ENCODE measurements around the gene GRAMD1C. TPM values are rescaled to one million over a fixed set of nuclear protein-coding genes. Genes with fewer than 3 reads are reported as not detected.

Gene GRAMD1C
- total and polyA plus RNA-seq, 2 donors (not counting 3 experiments of a cell fraction or from before 2014, with no cell fraction given) = 7.0 to 24.0 TPM

DNA sequence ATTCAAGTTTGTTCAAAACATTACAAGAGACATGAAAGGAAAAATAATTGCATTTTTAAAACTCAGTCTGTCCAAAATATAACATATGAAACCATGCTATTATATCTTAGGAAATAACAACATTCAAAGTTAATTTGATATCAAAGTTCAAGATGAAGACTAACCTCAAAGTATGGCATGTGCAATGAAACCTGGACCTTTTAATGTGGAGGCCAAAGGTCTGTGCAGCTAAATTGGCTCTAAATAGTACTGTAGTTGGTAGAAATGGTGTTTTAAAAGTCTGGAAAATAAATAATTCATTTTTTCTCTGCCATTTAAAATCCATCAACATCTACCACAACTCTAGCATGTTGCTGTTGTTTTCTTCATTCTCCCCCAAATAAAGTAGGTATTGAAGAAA lies 8.7 kb downstream of the GRAMD1C start:
- H3K9me3 ChIP-seq (replicated peaks; ENCODE audit: control insufficient read depth, insufficient read depth, low read length) = no peaks in the 10 kb centered on the region
- H3K4me1 ChIP-seq (ENCODE audit: control insufficient read depth, extremely low read depth, insufficient read depth, low read length) = no peaks in the 10 kb centered on the region
- DNase-seq (ENCODE audit: low read depth, low spot score) (no peak), FAIRE-seq (no peak)
- no TSS peak for BruUV-seq (replicated peaks)
- H2AFZ ChIP-seq (ENCODE audit: low read depth, low read length) = no peak overlapping the region
- no peaks in the 10 kb centered on the region for H3K27me3 ChIP-seq (ENCODE audit: control insufficient read depth in 2 of 2, insufficient read depth in 2 of 2, low read length in 2 of 2)
- H3K79me2 ChIP-seq (ENCODE audit: control insufficient read depth, insufficient read depth, low read length) = no peaks in the 10 kb centered on the region
- POLR2A ChIA-PET = no interaction called here
- CTCF ChIA-PET = interaction anchor here (0.9 to 5.5 kb wide), 6 partner anchors 66 to 571 kb away, joined by 3 to 113 read pairs (median 6); no protein-coding TSS in a partner anchor
- intact Hi-C loops (cut with micrococcal nuclease) (loop anchor here (10.0 kb wide), 2 partner anchors 448 to 568 kb away; partner anchors contain the start of gene TIGIT), dilution Hi-C loops (cut with MboI; ENCODE audit: extremely low pct_ligation_motif_present, low sequenced_read_pairs) (no loop called here)
- no peak overlapping the region for H3K4me3 ChIP-seq (replicated peaks in 1 of 3; ENCODE audit: insufficient read depth in 1 of 3, low read depth in 1 of 3, low read length in 3 of 3)
- no peaks in the 10 kb centered on the region for H3K9me1 ChIP-seq (replicated peaks; ENCODE audit: control insufficient read depth, extremely low read depth, insufficient read depth, low read length)
- H3K9ac ChIP-seq (replicated peaks; ENCODE audit: extremely low read depth, insufficient read depth, low read length) = no peak overlapping the region
- TF ChIP-seq EZH2 (IDR thresholded peaks at IDR 0.05; ENCODE audit: borderline replicate concordance, low read depth, low read length, severe bottlenecking) = no peak
- TF ChIP-seq, protein P1, sequence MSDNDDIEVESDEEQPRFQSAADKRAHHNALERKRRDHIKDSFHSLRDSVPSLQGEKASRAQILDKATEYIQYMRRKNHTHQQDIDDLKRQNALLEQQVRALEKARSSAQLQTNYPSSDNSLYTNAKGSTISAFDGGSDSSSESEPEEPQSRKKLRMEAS (IDR thresholded peaks at IDR 0.05; ENCODE audit: insufficient read depth, insufficient read length) = no peak
- TF ChIP-seq JUN (IDR thresholded peaks at IDR 0.05; ENCODE audit: borderline replicate concordance, insufficient read depth, insufficient read length, low read depth) = no peak
- no peak for TF ChIP-seq POLR2AphosphoS5 (IDR thresholded peaks at IDR 0.05; ENCODE audit: insufficient read depth, low read depth, low read length)
- H4K20me1 ChIP-seq (replicated peaks; ENCODE audit: control insufficient read depth, extremely low read depth, insufficient read depth, low read length) = peaks cover 2% of the 10 kb centered on the region
- no peaks in the 10 kb centered on the region for H3K36me3 ChIP-seq (ENCODE audit: control insufficient read depth in 2 of 2, extremely low read depth in 1 of 2, insufficient read depth in 2 of 2, low read length in 2 of 2)
- no peak overlapping the region for H3K4me2 ChIP-seq (ENCODE audit: insufficient read depth, low read length)
- no peak overlapping the region for H3K27ac ChIP-seq (ENCODE audit: insufficient read depth, low read depth, low read length)

DNA sequence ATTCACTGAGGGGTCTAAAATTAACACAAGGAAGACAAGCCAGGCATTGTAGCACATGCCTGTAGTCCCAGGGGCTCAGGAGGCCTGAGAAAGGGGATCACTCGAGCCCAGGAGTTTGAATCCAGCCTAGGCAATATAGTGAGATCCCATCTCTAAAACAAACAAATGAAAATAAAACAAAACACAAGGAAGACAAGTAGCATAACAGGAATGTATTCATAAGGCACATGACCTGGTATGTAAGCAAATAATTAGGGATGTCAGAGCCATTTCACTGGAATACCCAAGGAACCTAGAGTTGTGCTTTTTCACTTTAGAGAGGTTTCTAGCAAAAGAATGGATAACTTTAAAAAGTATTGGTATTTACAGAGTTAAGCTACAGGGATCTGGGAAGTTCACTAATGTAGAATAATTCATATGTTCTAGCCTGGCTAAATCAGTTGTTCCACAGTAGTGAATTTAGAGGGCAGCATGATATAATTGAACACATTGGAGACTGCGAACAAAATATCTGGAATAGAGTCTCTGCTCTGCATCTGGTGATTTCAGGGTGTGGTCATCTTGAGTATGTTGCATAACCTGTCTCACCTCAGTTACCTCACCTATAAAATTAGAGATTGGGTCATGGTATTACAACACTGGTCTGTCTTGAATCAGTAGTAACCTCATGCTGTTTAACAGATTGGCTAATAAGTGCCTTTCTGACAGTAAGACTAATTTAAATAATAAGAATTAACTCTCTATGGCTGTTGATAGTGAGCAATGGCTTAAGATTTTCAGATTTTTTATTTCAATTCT lies 9.3 kb downstream of the GRAMD1C start:
- Histone ChIP-seq H3K4me1 (ENCODE audit: control insufficient read depth, extremely low read depth, insufficient read depth, low read length) (no peaks in the 10 kb centered on the region), H3K79me2 (ENCODE audit: control insufficient read depth, insufficient read depth, low read length) (no peaks in the 10 kb centered on the region), H3K27me3 (ENCODE audit: control insufficient read depth in 2 of 2, insufficient read depth in 2 of 2, low read length in 2 of 2) (no peaks in the 10 kb centered on the region), H3K36me3 (ENCODE audit: control insufficient read depth in 2 of 2, extremely low read depth in 1 of 2, insufficient read depth in 2 of 2, low read length in 2 of 2) (no peaks in the 10 kb centered on the region), H3K9ac (replicated peaks; ENCODE audit: extremely low read depth, insufficient read depth, low read length) (no peak overlapping the region), H3K27ac (ENCODE audit: insufficient read depth, low read depth, low read length) (no peak overlapping the region), H3K9me3 (replicated peaks; ENCODE audit: control insufficient read depth, insufficient read depth, low read length) (no peaks in the 10 kb centered on the region), H4K20me1 (replicated peaks; ENCODE audit: control insufficient read depth, extremely low read depth, insufficient read depth, low read length) (peaks cover 2% of the 10 kb centered on the region), H3K4me3 (replicated peaks in 1 of 3; ENCODE audit: insufficient read depth in 1 of 3, low read depth in 1 of 3, low read length in 3 of 3) (no peak overlapping the region), H2AFZ (ENCODE audit: low read depth, low read length) (no peak overlapping the region), H3K9me1 (replicated peaks; ENCODE audit: control insufficient read depth, extremely low read depth, insufficient read depth, low read length) (no peaks in the 10 kb centered on the region), H3K4me2 (ENCODE audit: insufficient read depth, low read length) (no peak overlapping the region)
- ChIA-PET CTCF (no interaction called here), POLR2A (no interaction called here)
- FAIRE-seq = no peak
- TF ChIP-seq MYC (IDR thresholded peaks at IDR 0.05; ENCODE audit: low read depth, low read length) = no peak
- TF ChIP-seq EZH2 (IDR thresholded peaks at IDR 0.05; ENCODE audit: borderline replicate concordance, low read depth, low read length, severe bottlenecking) = no peak
- no peak for TF ChIP-seq GATA2 (IDR thresholded peaks at IDR 0.05; ENCODE audit: insufficient read depth, insufficient read length, low read depth, low read length)
- TF ChIP-seq POLR2A (IDR thresholded peaks at IDR 0.05; ENCODE audit: low read depth, low read length) = no peak
- TF ChIP-seq FOS (IDR thresholded peaks at IDR 0.05; ENCODE audit: borderline replicate concordance, insufficient read depth, low read length) = no peak
- TF ChIP-seq JUN (IDR thresholded peaks at IDR 0.05; ENCODE audit: borderline replicate concordance, insufficient read depth, insufficient read length, low read depth) = no peak
- no peak for TF ChIP-seq POLR2AphosphoS5 (IDR thresholded peaks at IDR 0.05; ENCODE audit: insufficient read depth, low read depth, low read length)
- TF ChIP-seq, protein P1 (IDR thresholded peaks at IDR 0.05; ENCODE audit: insufficient read depth, insufficient read length) = no peak
- TF ChIP-seq, protein P2, sequence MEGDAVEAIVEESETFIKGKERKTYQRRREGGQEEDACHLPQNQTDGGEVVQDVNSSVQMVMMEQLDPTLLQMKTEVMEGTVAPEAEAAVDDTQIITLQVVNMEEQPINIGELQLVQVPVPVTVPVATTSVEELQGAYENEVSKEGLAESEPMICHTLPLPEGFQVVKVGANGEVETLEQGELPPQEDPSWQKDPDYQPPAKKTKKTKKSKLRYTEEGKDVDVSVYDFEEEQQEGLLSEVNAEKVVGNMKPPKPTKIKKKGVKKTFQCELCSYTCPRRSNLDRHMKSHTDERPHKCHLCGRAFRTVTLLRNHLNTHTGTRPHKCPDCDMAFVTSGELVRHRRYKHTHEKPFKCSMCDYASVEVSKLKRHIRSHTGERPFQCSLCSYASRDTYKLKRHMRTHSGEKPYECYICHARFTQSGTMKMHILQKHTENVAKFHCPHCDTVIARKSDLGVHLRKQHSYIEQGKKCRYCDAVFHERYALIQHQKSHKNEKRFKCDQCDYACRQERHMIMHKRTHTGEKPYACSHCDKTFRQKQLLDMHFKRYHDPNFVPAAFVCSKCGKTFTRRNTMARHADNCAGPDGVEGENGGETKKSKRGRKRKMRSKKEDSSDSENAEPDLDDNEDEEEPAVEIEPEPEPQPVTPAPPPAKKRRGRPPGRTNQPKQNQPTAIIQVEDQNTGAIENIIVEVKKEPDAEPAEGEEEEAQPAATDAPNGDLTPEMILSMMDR (IDR thresholded peaks at IDR 0.05; ENCODE audit: extremely low read depth in 1 of 2, insufficient read depth in 1 of 2, low read depth in 1 of 2, low read length in 2 of 2) = no peak
- dilution Hi-C loops (cut with MboI; ENCODE audit: extremely low pct_ligation_motif_present, low sequenced_read_pairs) = no loop called here
- DNase-seq (ENCODE audit: low read depth, low spot score) = no peak
- intact Hi-C loops (cut with micrococcal nuclease) = loop anchor here (10.0 kb wide), 2 partner anchors 447 to 567 kb away; partner anchors contain the start of gene TIGIT
- BruUV-seq (replicated peaks) = no TSS peak

Measured in endothelial cell of umbilical vein (primary cell).